Neural progenitor cell (in vitro differentiated cells): Measurements from ENCODE around the gene RGS6. TPM values are rescaled to one million over a fixed set of nuclear protein-coding genes. Genes with fewer than 3 reads are reported as not detected.

Experiments
- DNase-seq: peaks from one replicate; pipeline ENCODE4 v3.0.0-alpha.2; 2016; ENCODE audit warnings: low spot score
- H2AFZ ChIP-seq: fragments of 200-600 bp; sonication (generic); replicated peaks from 2 replicates; pipeline ENCODE4 v1.6.1; 2016; ENCODE audit warnings: antibody characterized with exemption
- H3F3A ChIP-seq: fragments of 200-600 bp; sonication (generic); 2 replicates; pipeline ENCODE4 v1.6.1; 2016; ENCODE audit warnings: antibody characterized with exemption, low read depth
- H3K27ac ChIP-seq: fragments of 200-600 bp; sonication (generic); 2 replicates; pipeline ENCODE4 v1.5.1; 2016; ENCODE audit warnings: mild to moderate bottlenecking
- H3K27me3 ChIP-seq: fragments of 200-600 bp; sonication (generic); 2 replicates; pipeline ENCODE4 v1.6.1; 2016; ENCODE audit warnings: mild to moderate bottlenecking, moderate library complexity
- H3K36me3 ChIP-seq: fragments of 200-600 bp; sonication (generic); 2 replicates; pipeline ENCODE4 v1.5.1; 2016
- H3K4me1 ChIP-seq: fragments of 200-600 bp; sonication (generic); 2 replicates; pipeline ENCODE4 v1.6.1; 2016; ENCODE audit warnings: mixed run types
- H3K4me2 ChIP-seq: fragments of 200-600 bp; sonication (generic); 2 replicates; pipeline ENCODE4 v1.6.1; 2016
- H3K4me3 ChIP-seq: fragments of 200-600 bp; sonication (generic); 2 replicates; pipeline ENCODE4 v1.5.1; 2016
- H3K79me2 ChIP-seq: fragments of 200-600 bp; sonication (generic); 2 replicates; pipeline ENCODE4 v1.6.1; 2016; ENCODE audit warnings: low read depth
- H3K9ac ChIP-seq: fragments of 200-600 bp; sonication (generic); 2 replicates; pipeline ENCODE4 v1.6.1; 2016
- H3K9me3 ChIP-seq: fragments of 200-600 bp; sonication (generic); 2 replicates; pipeline ENCODE4 v1.5.1; 2016; ENCODE audit warnings: low read depth
- H4K20me1 ChIP-seq: fragments of 200-600 bp; sonication (generic); 2 replicates; pipeline ENCODE4 v1.6.1; 2016; ENCODE audit warnings: low read depth
- H3K27ac Mint-ChIP-seq: 3 replicates; pipeline ENCODE4 v1.8.0; 2021; ENCODE audit warnings: mixed read lengths
- H3K27me3 Mint-ChIP-seq: 2 replicates; pipeline ENCODE4 v1.8.0; 2022; ENCODE audit warnings: low read depth, mild to moderate bottlenecking, inconsistent platforms, moderate library complexity, mixed read lengths; ENCODE audit not compliant: insufficient read depth
- H3K36me3 Mint-ChIP-seq: 3 replicates; pipeline ENCODE4 v1.8.0; 2021; ENCODE audit warnings: mixed read lengths
- H3K4me1 Mint-ChIP-seq: 3 replicates; pipeline ENCODE4 v1.8.0; 2021; ENCODE audit warnings: mixed read lengths
- H3K4me3 Mint-ChIP-seq: 3 replicates; pipeline ENCODE4 v1.8.0; 2021; ENCODE audit warnings: mild to moderate bottlenecking, moderate library complexity, mixed read lengths
- H3K9me3 Mint-ChIP-seq: 3 replicates; pipeline ENCODE4 v1.8.0; 2020; ENCODE audit warnings: mixed read lengths
- CTCF ChIP-seq: fragments of 200-600 bp; sonication (generic); IDR thresholded peaks from 2 replicates; pipeline ENCODE4 v1.5.1; 2017; ENCODE audit warnings: antibody characterized with exemption, mild to moderate bottlenecking
- EZH2 ChIP-seq: fragments of 200-600 bp; sonication (generic); IDR thresholded peaks from 2 replicates; pipeline ENCODE4 v1.6.1; 2017; ENCODE audit warnings: antibody characterized with exemption, mild to moderate bottlenecking, moderate library complexity
- EZH2phosphoT487 ChIP-seq: fragments of 200-600 bp; sonication (generic); IDR thresholded peaks from 2 replicates; pipeline ENCODE4 v1.6.1; 2017; ENCODE audit warnings: antibody characterized with exemption
- total RNA-seq: library from RNA; depleted of rRNA; stranded (reverse); fragments of >200 nt; gene quantifications from 2 replicates; pipeline ENCODE4 v1.2.3, GENCODE V29; 2015; ENCODE audit warnings: low replicate concordance

The RGS6 gene
- total RNA-seq, 1 donor from 2014 or later: 0.80 TPM

GRCh38 chr14:72558721-72559120 is 626.5 kb downstream of the RGS6 start:
- no peaks in the 10 kb centered on the region for H4K20me1 ChIP-seq
- peaks cover 21% of the 10 kb centered on the region for H3K4me1 ChIP-seq
- no peak overlapping the region for H3K27ac ChIP-seq
- H3K9ac ChIP-seq: no peak overlapping the region
- no peak overlapping the region for H3K4me3 ChIP-seq
- H3K79me2 ChIP-seq: no peaks in the 10 kb centered on the region
- TF ChIP-seq CTCF (no peak), EZH2 (no peak), EZH2phosphoT487 (no peak)
- H3K4me2 ChIP-seq: no peak overlapping the region
- peaks cover 7% of the 10 kb centered on the region for H3K27me3 Mint-ChIP-seq
- peaks cover 22% of the 10 kb centered on the region for H3K4me1 Mint-ChIP-seq
- H3K36me3 ChIP-seq: no peaks in the 10 kb centered on the region
- H3K36me3 Mint-ChIP-seq: no peaks in the 10 kb centered on the region
- no peaks in the 10 kb centered on the region for H3K27me3 ChIP-seq
- no peak overlapping the region for H3K27ac Mint-ChIP-seq
- DNase-seq: no peak
- H3F3A ChIP-seq: no peaks in the 10 kb centered on the region
- H3K9me3 ChIP-seq: no peaks in the 10 kb centered on the region
- no peaks in the 10 kb centered on the region for H3K9me3 Mint-ChIP-seq
- no peak overlapping the region for H3K4me3 Mint-ChIP-seq
- peak overlapping the region; percentile 40 for H2AFZ ChIP-seq

GRCh38 chr14:72559202-72559601 is 627.0 kb downstream of the RGS6 start:
- no peaks in the 10 kb centered on the region for H3K36me3 Mint-ChIP-seq
- peaks cover 8% of the 10 kb centered on the region for H3K27me3 Mint-ChIP-seq
- no peaks in the 10 kb centered on the region for H3K27me3 ChIP-seq
- no peak overlapping the region for H3K4me2 ChIP-seq
- peaks cover 21% of the 10 kb centered on the region for H3K4me1 ChIP-seq
- H3K9me3 Mint-ChIP-seq: no peaks in the 10 kb centered on the region
- peak overlapping the region; percentile 40 for H2AFZ ChIP-seq
- H3K36me3 ChIP-seq: no peaks in the 10 kb centered on the region
- H3F3A ChIP-seq: no peaks in the 10 kb centered on the region
- DNase-seq: peak; percentile 13
- no peaks in the 10 kb centered on the region for H3K79me2 ChIP-seq
- no peak overlapping the region for H3K4me3 ChIP-seq
- H3K27ac Mint-ChIP-seq: no peak overlapping the region
- TF ChIP-seq CTCF (no peak), EZH2 (no peak), EZH2phosphoT487 (no peak)
- no peaks in the 10 kb centered on the region for H4K20me1 ChIP-seq
- H3K9me3 ChIP-seq: no peaks in the 10 kb centered on the region
- no peak overlapping the region for H3K27ac ChIP-seq
- peaks cover 22% of the 10 kb centered on the region for H3K4me1 Mint-ChIP-seq
- H3K4me3 Mint-ChIP-seq: no peak overlapping the region
- no peak overlapping the region for H3K9ac ChIP-seq

GRCh38 chr14:72559669-72560255 is 627.5 kb downstream of the RGS6 start:
- no peak for TF ChIP-seq CTCF
- TF ChIP-seq EZH2phosphoT487: no peak
- TF ChIP-seq EZH2: no peak
- peak overlapping the region; percentile 53 for H3K27ac Mint-ChIP-seq
- H3K4me1 ChIP-seq: peaks cover 21% of the 10 kb centered on the region
- H3K27me3 Mint-ChIP-seq: peaks cover 8% of the 10 kb centered on the region
- no peak overlapping the region for H3K9ac ChIP-seq
- H3K27ac ChIP-seq: no peak overlapping the region
- H3K4me3 ChIP-seq: no peak overlapping the region
- H2AFZ ChIP-seq: peak overlapping the region; percentile 40
- no peak overlapping the region for H3K4me3 Mint-ChIP-seq
- H3K9me3 Mint-ChIP-seq: no peaks in the 10 kb centered on the region
- H3K36me3 ChIP-seq: no peaks in the 10 kb centered on the region
- no peaks in the 10 kb centered on the region for H3K27me3 ChIP-seq
- no peaks in the 10 kb centered on the region for H4K20me1 ChIP-seq
- no peak overlapping the region for H3K4me2 ChIP-seq
- no peaks in the 10 kb centered on the region for H3K79me2 ChIP-seq
- H3F3A ChIP-seq: no peaks in the 10 kb centered on the region
- peaks cover 22% of the 10 kb centered on the region for H3K4me1 Mint-ChIP-seq
- H3K36me3 Mint-ChIP-seq: no peaks in the 10 kb centered on the region
- no peak for DNase-seq
- no peaks in the 10 kb centered on the region for H3K9me3 ChIP-seq
